ENCODE results near the gene DCHS2.

DNA sequence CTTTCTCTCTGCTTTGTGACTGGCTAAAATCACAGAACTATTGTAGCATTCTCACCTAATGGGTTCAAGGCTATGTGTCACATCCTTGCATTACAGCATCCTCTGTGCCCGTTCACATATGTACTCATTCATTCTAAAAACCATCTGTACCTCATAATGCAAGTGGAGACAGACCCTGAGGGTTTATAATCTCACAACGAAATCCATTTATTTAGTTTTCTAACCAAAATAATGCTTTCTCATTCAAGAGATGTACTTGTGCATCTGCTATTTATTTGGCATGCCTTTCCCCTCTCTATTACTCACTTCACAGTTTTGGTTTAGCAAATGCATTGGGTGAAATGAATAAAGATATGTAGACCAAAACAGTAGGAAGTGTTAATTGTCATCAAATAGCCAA is 261.5 kb downstream of the DCHS2 start:
- TF ChIP-seq POLR2A (IDR thresholded peaks at IDR 0.05) (no peak), CTCF (IDR thresholded peaks at IDR 0.05) (no peak)
